GM19099 (cell line): ENCODE results near the gene B4GALT4.

Experiments
- POLR2A ChIP-seq: IDR thresholded peaks from 3 replicates; pipeline ENCODE4 v1.6.1; 2011; ENCODE audit warnings: low read depth; ENCODE audit not compliant: insufficient read length; ENCODE audit errors: extremely low read depth

B4GALT4 gene

GRCh38 chr3:119239206-119239820 is 1.4 kb downstream of the B4GALT4 start:
- TF ChIP-seq POLR2A, result no peak

DNA sequence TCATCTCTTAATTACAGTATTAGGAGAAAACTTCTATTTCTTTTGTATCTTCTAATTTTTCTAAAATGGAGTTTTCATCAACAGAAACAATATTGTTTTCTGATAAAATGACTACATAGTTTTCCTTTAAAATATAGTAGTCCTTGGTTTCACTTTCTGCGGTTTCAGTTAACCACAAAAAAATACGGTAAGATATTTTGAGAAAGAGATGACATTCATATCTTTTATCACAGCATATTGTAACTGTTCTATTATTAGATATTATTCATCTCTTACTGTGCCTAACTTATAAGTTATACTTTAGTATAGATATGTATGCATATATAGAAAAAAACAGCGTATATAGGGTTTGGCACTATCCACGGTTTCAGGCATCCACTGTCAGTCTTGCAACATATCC is 2.3 kb downstream of the B4GALT4 start:
- no peak for TF ChIP-seq POLR2A

GRCh38 chr3:119237299-119237698 is 3.4 kb downstream of the B4GALT4 start:
- TF ChIP-seq POLR2A, result no peak

- no peak for TF ChIP-seq POLR2A
Observed at GRCh38 chr3:119236756-119237155, 3.9 kb downstream of the B4GALT4 start.

GRCh38 chr3:119235151-119235550 is 5.5 kb downstream of the B4GALT4 start:
- no peak for TF ChIP-seq POLR2A

DNA sequence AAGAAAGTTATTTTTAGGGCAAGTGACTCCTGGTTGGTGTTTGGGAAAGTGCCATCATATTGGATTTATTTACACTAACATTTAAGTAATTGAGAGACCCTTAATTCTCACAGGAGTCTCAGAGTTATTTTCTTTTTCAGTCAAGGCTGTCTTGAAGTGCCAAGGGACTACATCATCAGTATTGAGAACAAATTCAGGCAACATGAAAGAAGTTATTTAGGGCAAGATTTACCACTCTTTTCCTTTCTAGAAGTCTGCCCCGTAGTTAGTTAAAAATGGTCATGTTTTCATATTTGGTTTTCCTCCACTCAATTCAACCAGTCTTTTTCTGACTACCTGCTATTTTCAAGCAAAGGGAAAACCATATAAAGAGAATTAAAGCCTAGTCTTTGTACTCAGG is 6.1 kb downstream of the B4GALT4 start:
- TF ChIP-seq POLR2A, result no peak

GRCh38 chr3:119230745-119231144 is 9.9 kb downstream of the B4GALT4 start:
- no peak for TF ChIP-seq POLR2A

- no peak for TF ChIP-seq POLR2A
Observed at GRCh38 chr3:119230071-119230470, 10.6 kb downstream of the B4GALT4 start.

DNA sequence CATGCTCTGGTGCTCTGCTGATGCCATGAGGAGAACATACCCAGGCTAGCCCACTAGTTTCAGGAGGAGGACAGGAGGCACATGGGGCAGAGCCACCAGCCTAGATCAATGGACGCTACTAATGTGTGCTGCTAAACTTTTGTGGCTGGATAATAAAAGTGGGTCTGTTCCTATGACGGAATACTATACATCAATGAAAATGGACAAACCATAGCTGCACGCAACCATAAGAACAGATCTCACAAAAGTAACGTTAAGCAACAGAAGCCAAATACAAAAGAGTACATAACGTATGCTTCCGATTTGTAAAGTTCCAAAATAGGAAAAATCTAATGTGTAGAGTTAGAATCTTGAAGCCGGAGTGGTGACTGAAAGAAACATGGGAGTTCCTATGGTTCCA is 11.5 kb downstream of the B4GALT4 start:
- no peak for TF ChIP-seq POLR2A

GRCh38 chr3:119228373-119229145 is 12.1 kb downstream of the B4GALT4 start:
- TF ChIP-seq POLR2A, result no peak

DNA sequence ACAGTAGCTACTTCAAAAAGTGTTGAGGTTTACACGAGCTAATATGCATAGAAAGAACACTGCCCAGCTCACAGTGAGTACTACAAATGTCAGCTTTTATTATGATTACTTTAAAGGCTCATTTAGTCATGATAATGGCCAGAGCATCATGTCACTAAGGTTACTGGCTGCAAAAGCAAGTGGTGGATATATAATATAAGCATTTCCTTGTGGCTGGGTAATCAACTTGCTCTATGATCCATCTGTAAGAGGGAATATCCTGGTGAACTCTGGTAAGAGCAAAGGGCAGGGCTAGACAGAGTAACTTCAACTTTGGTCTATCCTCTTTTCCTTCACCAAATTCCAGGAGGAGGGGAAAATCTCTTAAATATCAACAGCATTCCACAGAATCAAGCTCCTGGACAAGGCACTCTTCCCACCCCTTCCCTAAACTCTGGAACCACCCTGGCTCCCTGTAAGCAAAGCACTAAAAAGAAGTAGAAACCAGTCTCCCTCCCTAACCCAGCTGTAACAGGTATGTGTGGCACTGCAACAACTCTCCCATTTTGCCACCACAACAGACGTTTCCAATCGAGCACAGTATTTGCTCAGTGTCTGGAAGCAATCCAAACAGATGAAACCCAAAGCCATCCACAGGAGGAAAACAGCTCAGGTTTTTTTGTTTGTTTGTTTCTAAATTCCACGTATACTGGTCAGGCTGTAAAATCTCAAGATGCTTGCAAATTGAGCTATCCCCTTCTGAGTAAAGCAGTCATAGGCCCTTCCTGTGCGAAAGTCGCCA is 13.4 kb downstream of the B4GALT4 start:
- TF ChIP-seq POLR2A, result no peak

DNA sequence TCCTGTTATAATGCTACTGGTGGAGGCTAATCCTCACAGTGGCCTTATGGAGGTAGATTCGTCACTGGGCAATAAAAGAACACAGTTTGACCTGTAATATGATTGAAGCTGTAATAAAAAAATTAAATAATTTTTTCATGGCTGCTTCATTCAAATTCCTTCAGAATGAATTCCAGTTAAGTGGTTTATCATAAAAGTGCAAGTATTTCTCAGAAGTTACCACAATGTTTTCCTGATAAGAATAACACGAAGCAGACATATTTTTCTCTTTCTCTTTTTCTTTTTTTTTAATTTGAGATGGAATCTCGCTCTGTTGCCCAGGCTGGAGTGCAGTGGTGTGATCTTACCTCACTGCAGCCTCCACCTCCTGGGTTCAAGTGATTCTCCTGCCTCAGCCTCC is 15.6 kb downstream of the B4GALT4 start:
- TF ChIP-seq POLR2A, result no peak

GRCh38 chr3:119223511-119223910 is 17.2 kb downstream of the B4GALT4 start:
- no peak for TF ChIP-seq POLR2A

- no peak for TF ChIP-seq POLR2A
Observed at GRCh38 chr3:119222391-119222790, 18.3 kb downstream of the B4GALT4 start.

DNA sequence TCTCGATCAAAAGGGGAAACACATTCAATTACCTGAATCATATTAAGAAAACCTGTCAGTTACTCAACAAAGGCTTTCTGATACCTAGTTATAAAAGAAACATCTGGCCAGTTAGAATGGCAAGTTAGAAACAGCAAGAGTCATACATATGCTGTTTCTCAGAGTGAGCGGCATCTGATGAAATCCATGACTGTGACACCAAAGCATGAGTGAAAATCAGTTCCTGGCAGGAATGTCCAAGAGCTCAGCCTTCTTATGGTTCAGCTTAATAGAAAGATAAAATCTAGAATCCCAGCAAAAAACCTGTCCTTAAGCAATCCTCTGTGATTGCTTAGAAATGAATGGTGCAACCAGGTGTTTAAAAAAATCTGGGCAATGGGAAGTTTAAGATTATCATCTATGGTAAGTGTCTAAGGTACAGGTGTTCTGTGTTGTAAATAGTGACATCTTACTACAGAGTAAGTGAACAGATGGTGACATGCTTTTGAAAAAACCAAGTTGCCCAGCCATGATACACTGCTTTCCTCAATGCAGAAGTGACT is 18.8 kb downstream of the B4GALT4 start:
- no peak for TF ChIP-seq POLR2A
